Ovary (tissue), 3 donors: Measurements from ENCODE around the gene CAMTA1.

Experiments
- EP300 ChIP-seq: sonication (generic); formaldehyde crosslinking; IDR thresholded peaks from one replicate; pipeline ENCODE4 v1.6.1; 2017; ENCODE audit warnings: antibody characterized with exemption
- POLR2A ChIP-seq: fragments of 450-650 bp; IDR thresholded peaks from one replicate; pipeline ENCODE4 v1.6.1; 2017; ENCODE audit warnings: antibody characterized with exemption, mild to moderate bottlenecking, moderate library complexity
- TF ChIP-seq, protein P1 (sequence below), 3 donors: fragments of 450-650 bp in 2 of 3; fragments of 200-600 bp in 1 of 3; IDR thresholded peaks; one replicate each; pipeline versions ENCODE4 v1.5.1 to v1.8.0; 2016 to 2022; ENCODE audit warnings: antibody characterized with exemption in 3 of 3, mild to moderate bottlenecking in 1 of 3
- donor health status: DM: no; HTN: no; CAD: no.

DNA sequence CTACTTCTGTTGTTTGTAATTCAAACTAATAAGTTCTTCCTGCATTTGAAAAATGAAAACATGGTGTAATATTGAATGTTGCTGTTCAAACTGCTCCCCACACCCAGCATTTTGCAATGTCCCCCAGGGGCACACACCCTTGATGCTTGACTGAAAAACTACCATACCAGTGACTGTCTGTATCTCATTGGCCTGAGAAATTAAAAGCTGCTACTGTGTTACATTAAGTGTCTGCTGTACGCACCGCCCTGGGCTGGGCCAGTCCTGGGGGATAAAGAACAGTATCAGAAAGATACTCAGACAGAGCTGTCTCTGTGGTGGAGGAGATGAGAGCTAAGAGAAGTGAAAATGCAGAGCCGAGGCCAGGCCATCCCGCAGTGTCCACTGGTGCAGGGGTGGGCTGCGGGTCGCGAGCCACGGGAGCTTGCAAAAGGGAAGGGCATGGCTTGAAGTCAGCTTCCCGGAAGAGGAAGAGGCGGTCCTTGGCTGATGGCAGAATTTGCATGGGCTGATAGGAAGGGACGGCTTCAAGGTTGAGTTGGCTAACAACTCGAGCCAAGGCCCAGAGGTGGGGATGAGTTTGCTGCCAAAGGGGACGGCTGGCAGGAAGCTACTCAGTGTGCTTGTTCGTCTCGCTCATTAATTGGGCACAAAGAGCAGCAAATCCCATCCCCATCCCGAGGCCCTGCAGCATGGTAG, 656.0 kb downstream of the CAMTA1 start:
- TF ChIP-seq, protein P1, sequence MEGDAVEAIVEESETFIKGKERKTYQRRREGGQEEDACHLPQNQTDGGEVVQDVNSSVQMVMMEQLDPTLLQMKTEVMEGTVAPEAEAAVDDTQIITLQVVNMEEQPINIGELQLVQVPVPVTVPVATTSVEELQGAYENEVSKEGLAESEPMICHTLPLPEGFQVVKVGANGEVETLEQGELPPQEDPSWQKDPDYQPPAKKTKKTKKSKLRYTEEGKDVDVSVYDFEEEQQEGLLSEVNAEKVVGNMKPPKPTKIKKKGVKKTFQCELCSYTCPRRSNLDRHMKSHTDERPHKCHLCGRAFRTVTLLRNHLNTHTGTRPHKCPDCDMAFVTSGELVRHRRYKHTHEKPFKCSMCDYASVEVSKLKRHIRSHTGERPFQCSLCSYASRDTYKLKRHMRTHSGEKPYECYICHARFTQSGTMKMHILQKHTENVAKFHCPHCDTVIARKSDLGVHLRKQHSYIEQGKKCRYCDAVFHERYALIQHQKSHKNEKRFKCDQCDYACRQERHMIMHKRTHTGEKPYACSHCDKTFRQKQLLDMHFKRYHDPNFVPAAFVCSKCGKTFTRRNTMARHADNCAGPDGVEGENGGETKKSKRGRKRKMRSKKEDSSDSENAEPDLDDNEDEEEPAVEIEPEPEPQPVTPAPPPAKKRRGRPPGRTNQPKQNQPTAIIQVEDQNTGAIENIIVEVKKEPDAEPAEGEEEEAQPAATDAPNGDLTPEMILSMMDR (IDR thresholded peaks at IDR 0.05): no peak
- no peak for TF ChIP-seq POLR2A
- no peak for TF ChIP-seq EP300
